Chondrocyte (in vitro differentiated cells): ENCODE results near the gene ZMYM1. TPM values are rescaled to one million over a fixed set of nuclear protein-coding genes. Genes with fewer than 3 reads are reported as not detected.

Source experiments
- DNase-seq: peaks from one replicate; pipeline ENCODE4 v3.0.0; 2021; ENCODE audit warnings: mixed read lengths, low spot score
- H3K27ac Mint-ChIP-seq: one replicate; pipeline ENCODE4 v1.8.0; 2021; ENCODE audit warnings: mild to moderate bottlenecking, moderate library complexity, mixed read lengths; ENCODE audit not compliant: unreplicated experiment
- H3K27me3 Mint-ChIP-seq: 2 replicates; pipeline ENCODE4 v1.8.0; 2021; ENCODE audit warnings: low read depth, mixed read lengths
- H3K36me3 Mint-ChIP-seq: 2 replicates; pipeline ENCODE4 v1.8.0; 2021; ENCODE audit warnings: low read depth, mixed read lengths
- H3K4me1 Mint-ChIP-seq: 2 replicates; pipeline ENCODE4 v1.8.0; 2021; ENCODE audit warnings: low read depth, mild to moderate bottlenecking, mixed read lengths
- H3K4me3 Mint-ChIP-seq: one replicate; pipeline ENCODE4 v1.8.0; 2021; ENCODE audit warnings: mild to moderate bottlenecking, moderate library complexity, mixed read lengths; ENCODE audit not compliant: unreplicated experiment
- H3K9me3 Mint-ChIP-seq: 2 replicates; pipeline ENCODE4 v1.8.0; 2021; ENCODE audit warnings: low read depth, mixed read lengths
- CTCF ChIP-seq: fragments of 200-600 bp; sonication (generic); IDR thresholded peaks from 2 replicates; pipeline ENCODE4 v1.5.0; 2021; ENCODE audit warnings: antibody characterized with exemption, mild to moderate bottlenecking, moderate library complexity
- total RNA-seq: library from RNA; stranded (reverse); gene quantifications from 3 replicates; pipeline ENCODE4 v1.2.1, GENCODE V29; 2021

ZMYM1 gene
- total RNA-seq, 1 donor from 2014 or later, result 12.6 TPM

GRCh38 chr1:35115459-35116383, 36.5 kb downstream of the ZMYM1 start:
- H3K4me3 Mint-ChIP-seq, result no peak overlapping the region
- H3K4me1 Mint-ChIP-seq, result peaks cover 31% of the 10 kb centered on the region
- no peak for TF ChIP-seq CTCF
- H3K36me3 Mint-ChIP-seq, result peaks cover 3% of the 10 kb centered on the region
- peak overlapping the region; percentile 87 for H3K27ac Mint-ChIP-seq
- no peaks in the 10 kb centered on the region for H3K27me3 Mint-ChIP-seq
- H3K9me3 Mint-ChIP-seq, result no peaks in the 10 kb centered on the region
- DNase-seq, result no peak

- Mint-ChIP-seq H3K4me3 (no peak overlapping the region), H3K36me3 (peaks cover 4% of the 10 kb centered on the region), H3K9me3 (peaks cover 3% of the 10 kb centered on the region), H3K27me3 (no peaks in the 10 kb centered on the region), H3K27ac (no peak overlapping the region), H3K4me1 (peaks cover 7% of the 10 kb centered on the region)
- DNase-seq, result no peak
- no peak for TF ChIP-seq CTCF
These were observed 41.4 kb downstream of the ZMYM1 start for GRCh38 chr1:35120458-35121133.

- peaks cover 7% of the 10 kb centered on the region for H3K9me3 Mint-ChIP-seq
- peaks cover 3% of the 10 kb centered on the region for H3K36me3 Mint-ChIP-seq
- TF ChIP-seq CTCF, result no peak
- H3K4me3 Mint-ChIP-seq, result no peak overlapping the region
- DNase-seq, result no peak
- H3K27ac Mint-ChIP-seq, result no peak overlapping the region
- H3K4me1 Mint-ChIP-seq, result no peaks in the 10 kb centered on the region
- no peaks in the 10 kb centered on the region for H3K27me3 Mint-ChIP-seq
These were observed 43.1 kb downstream of the ZMYM1 start for GRCh38 chr1:35122311-35122710.

GRCh38 chr1:35126546-35126945, 47.4 kb downstream of the ZMYM1 start:
- Mint-ChIP-seq H3K4me3 (no peak overlapping the region), H3K27me3 (no peaks in the 10 kb centered on the region), H3K9me3 (peaks cover 7% of the 10 kb centered on the region), H3K27ac (no peak overlapping the region), H3K36me3 (peaks cover 2% of the 10 kb centered on the region), H3K4me1 (no peaks in the 10 kb centered on the region)
- no peak for DNase-seq
- TF ChIP-seq CTCF, result no peak

GRCh38 chr1:35129080-35129479, 49.9 kb downstream of the ZMYM1 start:
- TF ChIP-seq CTCF, result no peak
- Mint-ChIP-seq H3K36me3 (peaks cover 2% of the 10 kb centered on the region), H3K9me3 (peaks cover 7% of the 10 kb centered on the region), H3K27me3 (no peaks in the 10 kb centered on the region), H3K4me3 (no peak overlapping the region), H3K27ac (no peak overlapping the region), H3K4me1 (no peaks in the 10 kb centered on the region)
- DNase-seq, result no peak
